Activated naive CD8-positive, alpha-beta T cell treated with anti-CD3 and anti-CD28 coated beads, Interleukin-2, amount 10 ng/mL, durations not matched to agents 7 days and 5 days (primary cell): ENCODE data around the gene IL3RA. TPM values are rescaled to one million over a fixed set of nuclear protein-coding genes. Genes with fewer than 3 reads are reported as not detected.

Experiments used
- ATAC-seq: fragments of 150-1000 bp; cut with Tn5 transposase; one replicate; pipeline ENCODE4 v1.10.0; 2021; ENCODE audit warnings: low read depth, moderate library complexity
- POLR2A ChIA-PET: fragments of 350-600 bp; sonication (Branson Sonifier 250); formaldehyde crosslinking; loops from one replicate; lab custom pipeline; 2021; ENCODE audit warnings: antibody characterized with exemption; lab: Charles Lee
- DNase-seq: peaks from one replicate; pipeline ENCODE4 v3.0.0; 2021
- H3K27ac Mint-ChIP-seq: one replicate; pipeline ENCODE4 v1.8.0; 2022; ENCODE audit warnings: mild to moderate bottlenecking, mixed read lengths
- H3K27me3 Mint-ChIP-seq: one replicate; pipeline ENCODE4 v1.8.0; 2022; ENCODE audit warnings: mild to moderate bottlenecking, moderate library complexity, mixed read lengths
- H3K36me3 Mint-ChIP-seq: one replicate; pipeline ENCODE4 v1.8.0; 2021; ENCODE audit warnings: mild to moderate bottlenecking, mixed read lengths
- H3K4me1 Mint-ChIP-seq: one replicate; pipeline ENCODE4 v1.8.0; 2021; ENCODE audit warnings: mixed read lengths
- H3K4me3 Mint-ChIP-seq: one replicate; pipeline ENCODE4 v1.8.0; 2022; ENCODE audit warnings: mild to moderate bottlenecking, moderate library complexity, mixed read lengths
- H3K9me3 Mint-ChIP-seq: one replicate; pipeline ENCODE4 v1.8.0; 2021; ENCODE audit warnings: mixed read lengths
- total RNA-seq, 2 experiments: library from RNA; stranded (reverse); gene quantifications; one replicate each; pipeline ENCODE4 v1.2.3, GENCODE V29; 2021

IL3RA gene
- total RNA-seq, 2 experiments from 2014 or later: 0.17 to 0.77 TPM

GRCh38 chrX:1378306-1378759 is 41.7 kb downstream of the IL3RA start:
- no peak overlapping the region for H3K27ac Mint-ChIP-seq
- DNase-seq (no peak), ATAC-seq (no peak)
- POLR2A ChIA-PET: no interaction called here
- no peaks in the 10 kb centered on the region for H3K27me3 Mint-ChIP-seq
- H3K4me1 Mint-ChIP-seq: peaks cover 4% of the 10 kb centered on the region
- H3K4me3 Mint-ChIP-seq: no peak overlapping the region
- no peaks in the 10 kb centered on the region for H3K9me3 Mint-ChIP-seq
- H3K36me3 Mint-ChIP-seq: peaks cover 4% of the 10 kb centered on the region

- no peak overlapping the region for H3K27ac Mint-ChIP-seq
- ATAC-seq: no peak
- POLR2A ChIA-PET: no interaction called here
These were observed 44.2 kb downstream of the IL3RA start for GRCh38 chrX:1380672-1381233.

GRCh38 chrX:1384658-1385252 is 48.2 kb downstream of the IL3RA start:
- DNase-seq (no peak), ATAC-seq (no peak)
- Mint-ChIP-seq H3K36me3 (peaks cover 35% of the 10 kb centered on the region), H3K4me1 (peaks cover 12% of the 10 kb centered on the region), H3K27me3 (no peaks in the 10 kb centered on the region), H3K4me3 (no peak overlapping the region), H3K27ac (no peak overlapping the region), H3K9me3 (no peaks in the 10 kb centered on the region)
- POLR2A ChIA-PET: no interaction called here

More at GRCh38 chrX:1380672-1381233, 44.2 kb downstream of the IL3RA start:
- peaks cover 13% of the 10 kb centered on the region for H3K36me3 Mint-ChIP-seq
- no peaks in the 10 kb centered on the region for H3K9me3 Mint-ChIP-seq
- H3K4me1 Mint-ChIP-seq: peaks cover 4% of the 10 kb centered on the region
- H3K4me3 Mint-ChIP-seq: no peak overlapping the region
- H3K27me3 Mint-ChIP-seq: no peaks in the 10 kb centered on the region
- DNase-seq: no peak

GRCh38 chrX:1385253-1386223 is 49.0 kb downstream of the IL3RA start:
- Mint-ChIP-seq H3K4me3 (no peak overlapping the region), H3K36me3 (peaks cover 31% of the 10 kb centered on the region), H3K27me3 (no peaks in the 10 kb centered on the region), H3K4me1 (peaks cover 9% of the 10 kb centered on the region), H3K9me3 (no peaks in the 10 kb centered on the region), H3K27ac (no peak overlapping the region)
- POLR2A ChIA-PET: no interaction called here
- DNase-seq (no peak), ATAC-seq (no peak)

GRCh38 chrX:1386338-1387127 is 49.9 kb downstream of the IL3RA start:
- no peaks in the 10 kb centered on the region for H3K9me3 Mint-ChIP-seq
- ATAC-seq (no peak), DNase-seq (no peak)
- H3K27ac Mint-ChIP-seq: no peak overlapping the region
- POLR2A ChIA-PET: no interaction called here
- H3K27me3 Mint-ChIP-seq: no peaks in the 10 kb centered on the region
- H3K4me1 Mint-ChIP-seq: peaks cover 12% of the 10 kb centered on the region
- H3K36me3 Mint-ChIP-seq: peaks cover 31% of the 10 kb centered on the region
- H3K4me3 Mint-ChIP-seq: no peak overlapping the region

- no peak overlapping the region for H3K27ac Mint-ChIP-seq
- POLR2A ChIA-PET: no interaction called here
- no peaks in the 10 kb centered on the region for H3K9me3 Mint-ChIP-seq
These were observed 50.7 kb downstream of the IL3RA start for GRCh38 chrX:1387141-1387776.

GRCh38 chrX:1388651-1389050 is 52.1 kb downstream of the IL3RA start:
- Mint-ChIP-seq H3K27ac (no peak overlapping the region), H3K9me3 (no peaks in the 10 kb centered on the region), H3K36me3 (peaks cover 32% of the 10 kb centered on the region), H3K4me1 (peaks cover 17% of the 10 kb centered on the region), H3K27me3 (no peaks in the 10 kb centered on the region), H3K4me3 (no peak overlapping the region)
- POLR2A ChIA-PET: no interaction called here
- no peak for DNase-seq
- ATAC-seq: no peak

More at GRCh38 chrX:1387141-1387776, 50.7 kb downstream of the IL3RA start:
- no peak overlapping the region for H3K4me3 Mint-ChIP-seq
- H3K36me3 Mint-ChIP-seq: peaks cover 31% of the 10 kb centered on the region
- H3K4me1 Mint-ChIP-seq: peaks cover 12% of the 10 kb centered on the region
- ATAC-seq: no peak
- no peaks in the 10 kb centered on the region for H3K27me3 Mint-ChIP-seq
- peak; percentile 21 for DNase-seq

- no peaks in the 10 kb centered on the region for H3K9me3 Mint-ChIP-seq
- POLR2A ChIA-PET: no interaction called here
- ATAC-seq (no peak), DNase-seq (peak; percentile 26)
- peaks cover 33% of the 10 kb centered on the region for H3K36me3 Mint-ChIP-seq
- no peaks in the 10 kb centered on the region for H3K27me3 Mint-ChIP-seq
- peaks cover 20% of the 10 kb centered on the region for H3K4me1 Mint-ChIP-seq
- H3K4me3 Mint-ChIP-seq: no peak overlapping the region
- no peak overlapping the region for H3K27ac Mint-ChIP-seq
These were observed 52.8 kb downstream of the IL3RA start for GRCh38 chrX:1389181-1389992.

- Mint-ChIP-seq H3K4me3 (no peak overlapping the region), H3K27ac (no peak overlapping the region), H3K36me3 (peaks cover 30% of the 10 kb centered on the region), H3K4me1 (peaks cover 23% of the 10 kb centered on the region), H3K27me3 (no peaks in the 10 kb centered on the region), H3K9me3 (no peaks in the 10 kb centered on the region)
- no peak for DNase-seq
- ATAC-seq: no peak
- POLR2A ChIA-PET: no interaction called here
These were observed 53.4 kb downstream of the IL3RA start for GRCh38 chrX:1389993-1390285.

DNA sequence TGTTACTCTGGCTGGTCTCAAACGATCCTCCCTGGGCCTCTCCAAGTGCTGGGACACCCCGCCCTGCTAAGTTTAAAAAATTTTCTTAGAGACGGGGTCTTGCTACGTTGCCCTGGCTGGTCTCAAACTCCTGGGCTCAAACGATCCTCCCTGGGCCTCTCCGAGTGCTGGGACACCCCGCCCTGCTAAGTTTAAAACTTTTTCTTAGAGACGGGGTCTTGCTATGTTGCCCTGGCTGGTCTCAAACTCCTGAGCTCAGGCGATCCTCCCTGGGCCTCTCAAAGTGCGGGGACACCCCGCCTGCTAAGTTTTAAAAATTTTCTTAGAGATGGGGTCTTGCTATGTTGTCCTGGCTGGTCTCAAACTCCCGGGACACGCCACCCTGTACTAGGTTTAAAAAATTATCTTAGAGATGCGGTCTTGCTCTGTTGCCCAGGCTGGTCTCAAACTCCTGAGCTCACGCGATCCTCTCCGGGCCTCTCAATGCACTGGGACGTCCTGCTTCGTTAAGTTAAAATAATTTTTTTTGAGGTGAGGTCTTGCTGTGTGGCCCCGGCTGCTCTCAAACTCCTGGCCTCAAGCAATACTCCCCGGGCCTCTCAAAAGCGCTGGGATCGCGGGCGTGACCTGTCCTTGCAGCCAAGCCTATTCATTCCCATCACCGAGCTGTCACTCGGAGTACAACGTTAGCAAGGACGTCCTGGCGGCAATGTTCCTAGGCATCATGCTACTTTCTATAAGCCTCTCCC is 54.2 kb downstream of the IL3RA start:
- Mint-ChIP-seq H3K9me3 (no peaks in the 10 kb centered on the region), H3K4me3 (peak overlapping the region; percentile 94), H3K27me3 (no peaks in the 10 kb centered on the region), H3K27ac (peak overlapping the region; percentile 95), H3K36me3 (peaks cover 32% of the 10 kb centered on the region), H3K4me1 (peaks cover 29% of the 10 kb centered on the region)
- ATAC-seq (no peak), DNase-seq (peak; percentile 10)
- POLR2A ChIA-PET: no interaction called here

DNA sequence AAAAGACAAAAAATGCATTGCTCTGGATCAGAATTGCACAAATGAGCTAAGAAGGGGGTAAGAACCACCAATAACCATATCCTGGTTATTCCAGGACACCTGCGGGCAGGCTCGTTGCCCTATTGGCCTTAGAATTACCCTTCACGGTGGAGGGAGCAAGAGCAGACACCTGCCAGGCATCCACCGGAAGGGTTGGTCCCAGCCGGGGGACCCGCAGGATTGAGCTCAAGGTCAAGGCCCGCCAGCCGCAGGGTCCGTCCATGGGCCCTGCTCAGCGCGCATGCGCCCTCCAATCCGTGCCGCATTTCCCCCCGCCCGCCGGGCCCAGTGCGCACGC is 54.8 kb downstream of the IL3RA start:
- H3K27ac Mint-ChIP-seq: peak overlapping the region; percentile 95
- no peaks in the 10 kb centered on the region for H3K27me3 Mint-ChIP-seq
- no peaks in the 10 kb centered on the region for H3K9me3 Mint-ChIP-seq
- POLR2A ChIA-PET: no interaction called here
- peak overlapping the region; percentile 94 for H3K4me3 Mint-ChIP-seq
- peaks cover 32% of the 10 kb centered on the region for H3K4me1 Mint-ChIP-seq
- DNase-seq (peak; percentile 99), ATAC-seq (no peak)
- H3K36me3 Mint-ChIP-seq: peaks cover 33% of the 10 kb centered on the region
